Hematopoietic multipotent progenitor cell treated with erythropoietin and hydrocortisone succinate and interleukin-3 and kit ligand, for 15 days (in vitro differentiated cells): ENCODE data around the gene IGSF23.
A peak's percentile ranks its signal among the peaks of the same experiment; 100 is the strongest.

Source experiments
- DNase-seq: peaks from one replicate; pipeline ENCODE4 v3.0.0-alpha.2; 2015; ENCODE audit warnings: low spot score

IGSF23 gene, protein sequence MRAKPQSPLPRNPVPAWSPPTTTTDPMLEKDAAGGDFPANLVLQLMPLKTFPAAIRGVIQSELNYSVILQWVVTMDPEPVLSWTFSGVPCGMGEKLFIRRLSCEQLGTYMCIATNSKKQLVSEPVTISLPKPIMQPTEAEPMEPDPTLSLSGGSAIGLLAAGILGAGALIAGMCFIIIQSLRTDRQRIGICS

DNA sequence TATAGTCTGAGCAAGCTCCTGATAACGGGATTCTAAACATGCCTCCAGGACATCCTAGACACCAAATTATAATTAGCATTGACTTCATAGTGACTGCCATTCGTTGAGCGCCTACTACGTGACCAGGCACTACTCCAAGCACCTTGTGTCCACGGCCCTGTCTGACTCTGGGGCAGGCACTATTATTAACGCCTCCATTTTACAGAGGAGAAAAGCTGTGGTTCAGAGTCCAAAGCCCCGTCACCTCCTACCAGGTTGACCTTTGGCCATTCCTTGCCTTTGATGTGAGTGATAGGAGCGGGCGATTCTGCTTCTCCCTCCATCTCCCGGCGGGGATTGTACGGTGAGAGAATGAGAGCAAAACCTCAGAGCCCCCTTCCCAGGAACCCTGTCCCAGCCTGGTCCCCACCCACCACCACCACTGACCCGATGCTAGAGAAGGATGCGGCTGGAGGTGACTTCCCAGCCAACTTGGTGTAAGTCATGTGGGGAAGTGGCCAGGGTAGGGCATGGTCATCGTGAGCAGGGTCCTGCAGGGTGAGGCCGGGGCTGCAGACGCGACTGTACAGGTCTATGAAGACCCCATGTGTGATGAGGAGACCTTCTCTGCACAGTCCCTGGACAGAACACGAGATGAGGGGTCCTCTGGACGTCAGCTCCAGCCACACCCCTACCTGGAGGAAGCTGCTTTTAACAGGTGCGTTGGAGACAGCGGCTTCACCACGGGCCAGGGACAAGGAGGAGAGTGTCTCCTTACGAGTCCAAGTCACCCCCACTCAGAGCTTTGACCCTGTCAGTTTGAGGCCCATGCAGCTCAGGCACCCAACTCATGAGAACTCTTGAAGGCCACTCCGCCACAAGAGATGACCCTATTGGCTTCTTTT is at the start of gene IGSF23:
Gene IGSF23 (plus strand): TSS at position 269 of the 884 bp plus-strand sequence. CDS start 83 bp downstream, at position 352.
- no peak for DNase-seq

DNA sequence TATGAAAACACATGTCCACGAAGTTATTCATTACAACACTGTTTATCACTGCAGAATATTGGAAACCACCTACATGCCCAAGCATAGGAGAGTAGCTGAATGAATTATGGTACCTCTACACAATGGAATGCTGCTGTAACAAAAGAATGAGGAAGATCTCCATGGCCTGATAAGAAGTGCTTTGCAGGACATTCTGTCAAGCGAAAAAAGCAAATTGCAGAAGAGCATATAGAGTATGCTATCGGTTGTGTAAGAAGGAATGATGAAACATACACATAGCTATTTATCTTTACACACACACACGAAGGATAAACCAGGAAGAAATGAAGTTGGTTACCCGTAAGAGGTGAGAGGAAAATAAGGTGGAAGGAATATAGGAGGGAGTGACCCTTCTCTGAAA is 46.4 kb upstream of the IGSF23 start:
- no peak for DNase-seq

DNA sequence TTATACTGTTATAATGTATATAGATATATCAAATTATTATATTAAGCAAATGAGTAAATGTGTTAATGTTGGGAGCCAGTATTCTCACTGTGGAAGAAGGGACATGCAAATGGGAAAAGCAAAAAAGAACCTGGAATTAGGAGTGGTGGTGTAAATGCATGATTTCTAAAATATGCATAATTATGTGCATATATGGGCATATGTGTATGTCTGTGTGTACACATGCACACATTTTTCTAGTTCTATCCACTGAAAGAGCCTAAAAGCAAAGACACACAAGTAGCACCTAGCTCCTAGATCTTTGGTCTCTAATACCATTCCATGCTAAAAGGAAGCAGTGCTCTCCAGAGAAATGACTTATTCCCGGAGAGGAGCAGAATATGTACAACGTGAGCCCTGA is 45.6 kb upstream of the IGSF23 start:
- DNase-seq = no peak

DNA sequence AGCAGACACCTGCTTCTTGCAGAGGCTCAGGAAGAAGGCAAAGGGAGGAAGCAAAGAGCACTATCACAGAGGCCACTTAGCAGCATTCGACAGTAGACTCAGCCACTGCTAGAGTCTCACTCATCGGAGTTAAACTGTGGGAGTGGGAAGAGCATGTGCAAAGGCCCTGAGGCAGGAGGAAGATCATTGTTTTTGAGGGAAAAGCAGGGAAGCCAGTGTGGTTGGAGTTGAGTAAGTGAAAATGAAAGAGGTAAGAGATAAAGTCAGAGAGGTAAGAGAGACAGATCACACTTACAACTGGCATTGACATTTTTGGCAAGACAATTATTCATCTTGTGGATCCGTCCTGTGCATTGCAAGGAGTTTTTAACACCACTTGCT is 42.8 kb upstream of the IGSF23 start:
- DNase-seq = no peak

DNA sequence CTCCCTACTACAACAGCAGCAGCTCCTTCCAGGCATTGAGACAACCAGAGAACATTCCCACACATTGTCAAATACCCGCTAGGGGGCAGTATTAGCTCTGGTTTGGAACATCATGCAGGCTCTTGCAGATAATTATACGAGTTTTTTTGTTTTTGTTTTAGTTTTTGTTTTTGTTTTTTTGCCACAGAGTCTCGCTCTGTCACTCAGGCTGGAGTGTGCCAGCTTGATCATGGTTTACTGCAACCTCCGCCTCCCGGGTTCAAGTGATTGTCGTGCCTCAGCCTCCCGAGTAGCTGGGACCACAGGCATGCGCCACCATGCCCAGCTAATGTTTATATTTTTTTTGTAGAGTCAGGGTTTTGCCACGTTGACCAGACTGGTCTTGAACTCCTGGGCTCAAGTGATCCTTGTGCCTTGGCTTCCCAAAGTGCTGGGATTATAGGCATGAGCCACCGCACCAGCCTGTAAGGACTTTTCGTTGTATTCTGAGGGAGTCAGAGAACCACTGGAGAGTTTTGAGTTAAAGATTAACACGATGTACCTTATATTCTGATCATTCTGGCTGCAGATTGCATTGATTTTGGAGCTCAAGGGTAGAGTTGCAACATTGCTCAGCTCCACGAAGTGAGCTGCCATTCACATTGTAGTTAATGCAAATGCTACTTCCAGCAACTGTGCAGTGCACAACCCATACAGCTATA is 42.2 kb upstream of the IGSF23 start:
- DNase-seq = peak; percentile 69

DNA sequence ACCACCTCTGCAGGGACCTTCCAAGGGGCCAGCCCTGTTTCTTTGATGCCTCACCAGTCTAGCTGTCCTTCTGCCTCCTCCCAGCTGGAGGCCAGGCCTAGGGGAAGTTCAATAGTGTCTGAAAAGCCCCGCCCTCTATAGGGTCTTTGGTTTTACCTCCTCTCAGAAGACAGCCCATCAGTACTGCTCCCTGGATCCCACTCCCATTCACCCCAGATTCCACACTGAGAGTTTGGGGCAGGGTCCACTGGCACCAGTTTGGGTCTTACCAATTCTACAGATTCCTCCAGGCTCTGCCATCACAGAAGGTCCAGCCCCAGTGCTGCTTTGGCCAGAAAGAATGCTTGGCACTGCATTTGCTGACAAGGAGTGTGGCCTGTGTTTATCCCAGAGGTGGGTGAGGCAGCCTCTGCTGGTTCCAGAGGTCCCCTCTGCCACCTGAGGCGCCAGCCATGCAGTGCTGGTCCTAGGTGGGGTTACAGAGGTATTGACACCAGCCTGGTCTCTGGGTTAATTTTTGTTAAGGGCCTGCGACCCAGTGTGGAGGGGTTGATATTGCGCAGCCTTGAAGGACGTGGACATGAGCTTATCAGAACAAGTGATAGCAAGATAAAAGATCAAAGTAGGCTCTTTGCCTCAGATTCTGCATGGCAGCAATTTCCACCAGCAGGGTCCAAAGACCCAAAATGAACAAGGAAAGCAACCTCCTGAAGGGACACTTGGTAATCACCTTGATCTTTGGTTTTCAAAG is 41.4 kb upstream of the IGSF23 start:
- no peak for DNase-seq

DNA sequence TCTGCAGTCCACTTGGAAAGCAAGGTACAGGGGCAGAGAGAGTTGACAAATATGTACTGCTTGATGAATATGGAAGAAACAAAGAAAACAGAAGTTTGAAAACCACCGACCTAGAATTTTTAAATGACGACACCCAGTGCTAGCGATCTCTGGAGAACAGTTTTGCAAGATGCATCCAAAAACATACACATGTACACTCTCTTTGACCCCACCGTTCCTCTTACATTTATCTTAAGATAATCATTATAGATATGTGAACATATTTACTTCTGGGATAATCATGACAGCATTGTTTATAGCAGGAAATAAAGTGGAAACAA is 40.8 kb upstream of the IGSF23 start:
- no peak for DNase-seq

DNA sequence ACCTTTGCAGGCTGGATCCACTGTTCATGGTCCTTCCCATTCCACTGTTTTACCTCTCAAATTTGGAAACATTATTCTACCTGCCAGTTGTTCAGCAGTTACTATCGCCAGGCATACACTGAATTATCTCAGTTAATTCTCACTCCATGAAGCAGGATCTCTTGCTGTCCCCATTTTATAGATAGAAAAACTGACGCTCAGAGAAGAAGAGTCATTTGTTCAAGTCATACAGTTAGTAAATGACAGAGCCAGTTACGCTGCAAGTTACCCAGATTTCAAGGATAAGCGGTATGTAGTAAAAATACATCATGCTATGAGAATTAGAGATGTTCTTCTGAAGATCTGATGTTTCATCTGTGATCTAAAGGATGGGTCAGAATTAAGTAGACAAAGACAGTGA is 40.2 kb upstream of the IGSF23 start:
- DNase-seq = no peak

DNA sequence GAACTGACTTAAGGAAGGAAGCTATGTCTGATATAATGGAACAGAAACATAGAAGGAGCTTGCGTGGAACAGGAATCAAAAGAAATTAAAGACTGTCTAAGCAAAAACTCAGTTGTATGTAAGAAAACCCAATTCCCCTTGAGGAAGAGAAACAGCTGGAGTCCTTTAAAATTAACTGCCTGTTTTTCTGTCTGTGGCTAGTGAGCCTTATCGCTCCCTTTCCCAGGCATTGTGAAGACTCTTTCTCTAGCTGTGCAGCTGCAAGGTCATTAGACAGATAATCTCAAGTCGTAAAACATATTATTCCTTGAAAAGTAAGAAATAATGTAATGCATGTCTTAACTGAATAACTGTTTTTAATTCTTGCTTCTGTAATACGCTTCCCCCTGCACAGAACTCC is 39.7 kb upstream of the IGSF23 start:
- no peak for DNase-seq

DNA sequence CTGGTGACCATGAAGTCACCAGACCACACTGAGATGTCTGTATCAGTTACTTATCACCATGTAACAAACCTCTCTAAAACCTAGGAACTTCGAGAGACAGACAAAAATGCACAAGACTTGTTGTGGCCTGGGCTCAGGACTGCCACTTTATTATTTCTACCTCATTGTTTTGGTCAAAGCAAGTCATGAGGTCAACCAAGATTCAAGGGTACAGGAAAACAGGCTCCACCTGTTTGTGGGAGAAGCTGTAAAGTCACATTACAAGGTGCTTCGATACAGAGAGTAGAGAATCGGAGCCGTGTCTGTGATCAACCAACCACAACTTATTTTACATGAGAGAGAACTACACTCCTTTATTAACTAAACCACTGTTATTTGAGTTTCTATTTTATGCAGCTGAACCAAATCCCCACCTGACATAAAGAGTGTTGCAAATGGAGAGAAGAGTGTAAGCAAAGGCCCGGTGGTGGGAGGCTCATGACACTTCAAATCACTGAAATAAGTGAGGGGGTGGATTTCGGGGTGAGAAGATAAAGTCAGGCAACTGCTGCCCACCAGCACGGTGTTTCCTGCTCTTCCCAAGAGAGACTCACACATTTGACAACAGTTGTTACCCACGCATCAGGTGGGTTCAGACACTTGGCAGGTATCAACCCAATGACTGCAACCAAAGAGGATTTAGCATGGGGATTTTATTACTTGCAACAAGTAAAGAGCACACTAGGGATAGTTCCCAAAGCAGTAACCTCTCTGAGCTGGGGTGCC is 39.0 kb upstream of the IGSF23 start:
- no peak for DNase-seq

DNA sequence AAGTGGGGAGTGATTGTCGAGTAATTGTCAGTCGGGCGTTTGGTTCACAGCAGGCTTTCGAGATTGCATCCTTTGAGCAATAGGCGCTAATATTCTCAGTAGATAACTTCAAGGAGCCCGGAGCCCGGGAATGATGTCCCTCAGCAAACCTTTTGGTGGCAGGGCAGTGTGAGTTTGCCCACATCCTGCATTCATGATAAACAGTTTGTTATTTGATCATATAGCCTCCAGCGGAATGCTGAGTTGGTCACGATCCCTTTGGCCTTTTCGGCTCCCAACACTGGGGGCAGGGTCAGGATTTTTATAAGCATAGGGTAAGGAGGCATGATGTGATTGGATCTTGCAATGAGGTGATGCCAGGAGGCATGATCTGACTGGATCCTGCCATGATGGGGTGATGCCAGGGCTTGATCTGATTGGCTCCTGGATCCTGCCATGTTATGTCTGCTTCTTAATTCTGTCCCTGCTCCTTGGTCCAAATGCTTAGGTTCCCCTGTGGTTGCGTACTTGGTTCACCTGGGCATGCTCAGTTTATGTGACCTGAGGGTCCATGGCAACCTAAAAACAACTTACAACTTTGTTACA is 38.2 kb upstream of the IGSF23 start:
- no peak for DNase-seq

DNA sequence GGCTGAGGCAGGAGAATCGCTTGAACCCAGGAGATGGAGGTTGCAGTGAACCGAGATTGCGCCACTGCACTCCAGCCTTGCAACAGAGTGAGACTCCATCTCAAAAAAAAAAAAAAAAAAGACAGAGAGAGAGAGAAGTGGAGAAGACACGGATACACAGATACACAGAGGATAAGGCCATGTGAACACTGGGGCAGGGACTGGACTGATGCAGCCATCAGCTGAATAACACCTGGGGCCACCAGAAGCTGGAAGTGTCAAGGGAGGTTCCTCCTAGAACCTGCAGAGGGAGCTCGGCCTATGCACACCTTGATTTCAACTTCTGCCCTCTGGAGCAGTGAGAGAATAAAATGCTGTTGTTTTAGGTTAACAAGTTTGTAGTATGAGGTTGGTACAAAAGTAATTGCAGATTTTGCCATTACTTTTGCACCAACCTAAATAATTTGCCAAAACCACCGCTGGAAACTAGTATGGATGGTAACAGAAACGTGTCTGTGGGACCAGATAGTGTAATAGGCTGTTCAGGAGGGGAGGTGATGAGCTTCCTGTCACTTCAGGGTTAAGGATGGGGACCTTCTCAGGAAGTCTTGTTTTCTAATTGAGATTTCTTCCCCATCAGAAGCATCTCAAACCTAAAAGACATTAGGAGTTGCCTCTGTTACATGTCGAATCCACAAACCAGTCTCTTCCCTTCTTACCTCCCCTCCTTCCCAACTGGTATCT is 36.4 kb upstream of the IGSF23 start:
- DNase-seq = no peak

DNA sequence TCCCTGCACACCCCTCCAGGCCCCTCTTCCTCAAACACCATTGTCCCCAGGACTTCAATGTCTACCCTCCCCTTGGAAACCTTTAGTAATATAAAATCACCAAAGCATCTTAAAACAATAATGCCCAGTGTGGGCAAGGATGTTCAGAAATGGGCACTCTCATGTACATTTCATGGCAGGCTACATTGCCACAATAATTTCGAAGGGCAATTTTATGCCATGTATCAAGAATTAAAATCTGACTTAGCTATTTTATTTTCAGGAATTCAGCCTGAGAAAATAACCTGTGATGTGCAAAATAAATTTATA is 35.8 kb upstream of the IGSF23 start:
- no peak for DNase-seq

DNA sequence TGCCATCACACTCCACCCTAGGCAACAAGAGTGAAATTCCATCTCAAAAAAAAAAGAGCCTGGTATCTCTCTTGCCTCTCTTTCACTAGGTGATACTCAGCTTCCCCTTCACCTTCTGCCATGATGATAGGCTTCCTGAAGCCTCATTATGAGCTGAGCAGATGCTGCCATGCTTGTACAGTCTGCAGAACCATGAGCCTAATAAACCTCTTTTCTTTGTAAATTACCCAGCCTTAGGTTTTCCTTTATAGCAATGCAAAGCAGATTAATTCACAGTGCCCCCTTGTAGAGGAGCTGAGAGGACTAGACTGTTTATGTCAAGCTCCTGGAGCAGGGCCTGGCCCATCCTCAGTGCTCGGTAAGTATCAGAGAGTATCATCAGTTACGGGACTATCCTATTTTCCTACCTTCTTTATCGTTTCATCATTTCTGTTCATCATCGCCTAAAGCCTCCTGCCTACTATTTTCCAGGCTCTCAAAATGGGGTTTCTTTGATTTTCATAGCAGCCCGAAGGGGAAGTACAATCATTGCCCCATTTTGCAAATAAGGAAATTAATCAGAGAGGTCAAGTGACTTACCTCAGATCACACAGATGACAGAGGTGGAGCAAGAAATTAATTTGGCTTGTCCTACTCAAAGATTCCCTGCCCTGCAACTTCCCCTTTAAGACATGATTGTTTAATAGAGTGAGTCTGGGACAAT is 33.5 kb upstream of the IGSF23 start:
- no peak for DNase-seq

DNA sequence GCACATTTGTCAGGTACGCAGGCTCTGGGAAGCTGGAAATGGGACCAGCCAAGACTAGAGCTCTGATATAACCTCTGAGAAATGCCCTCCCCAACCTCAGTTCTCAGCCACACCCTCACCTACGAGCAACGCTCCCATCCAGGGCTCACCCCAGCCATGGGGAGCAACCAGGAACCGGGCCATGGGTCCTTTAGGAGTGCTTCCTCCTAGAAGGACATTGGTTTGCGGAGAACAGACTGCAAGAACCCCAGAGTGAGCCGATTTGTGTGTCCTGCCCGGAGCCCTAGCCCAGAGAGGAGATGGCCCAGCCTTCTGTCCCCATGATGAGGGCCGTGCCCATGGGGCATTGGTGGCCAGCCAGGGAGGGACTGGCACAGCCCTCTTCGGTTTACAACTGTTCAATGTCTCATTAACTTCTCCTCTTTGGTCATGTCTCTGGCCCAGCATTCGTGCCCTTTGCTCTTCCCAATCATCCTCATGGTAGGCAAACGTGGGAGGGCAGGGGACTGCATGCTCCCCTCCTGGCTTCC is 32.9 kb upstream of the IGSF23 start:
- no peak for DNase-seq

DNA sequence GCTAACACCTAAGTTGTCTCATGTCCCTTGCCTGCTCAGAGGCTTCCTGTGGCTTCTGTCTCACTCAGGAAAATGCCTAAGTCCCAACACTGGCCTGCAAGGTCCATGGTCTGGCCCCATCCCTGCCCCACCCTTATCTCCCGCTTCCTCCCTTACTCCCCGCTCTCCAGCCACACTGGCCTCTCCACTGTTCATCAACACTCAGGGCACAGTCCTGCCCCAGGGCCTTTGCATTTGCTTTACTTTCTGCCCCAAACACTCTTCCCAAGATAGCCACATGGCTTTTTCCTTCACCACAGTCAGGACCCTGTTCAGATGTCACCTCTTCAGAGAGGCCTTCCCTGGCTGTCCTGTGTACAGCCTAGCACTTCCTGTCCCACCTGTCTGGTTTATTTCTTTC is 32.1 kb upstream of the IGSF23 start:
- no peak for DNase-seq

DNA sequence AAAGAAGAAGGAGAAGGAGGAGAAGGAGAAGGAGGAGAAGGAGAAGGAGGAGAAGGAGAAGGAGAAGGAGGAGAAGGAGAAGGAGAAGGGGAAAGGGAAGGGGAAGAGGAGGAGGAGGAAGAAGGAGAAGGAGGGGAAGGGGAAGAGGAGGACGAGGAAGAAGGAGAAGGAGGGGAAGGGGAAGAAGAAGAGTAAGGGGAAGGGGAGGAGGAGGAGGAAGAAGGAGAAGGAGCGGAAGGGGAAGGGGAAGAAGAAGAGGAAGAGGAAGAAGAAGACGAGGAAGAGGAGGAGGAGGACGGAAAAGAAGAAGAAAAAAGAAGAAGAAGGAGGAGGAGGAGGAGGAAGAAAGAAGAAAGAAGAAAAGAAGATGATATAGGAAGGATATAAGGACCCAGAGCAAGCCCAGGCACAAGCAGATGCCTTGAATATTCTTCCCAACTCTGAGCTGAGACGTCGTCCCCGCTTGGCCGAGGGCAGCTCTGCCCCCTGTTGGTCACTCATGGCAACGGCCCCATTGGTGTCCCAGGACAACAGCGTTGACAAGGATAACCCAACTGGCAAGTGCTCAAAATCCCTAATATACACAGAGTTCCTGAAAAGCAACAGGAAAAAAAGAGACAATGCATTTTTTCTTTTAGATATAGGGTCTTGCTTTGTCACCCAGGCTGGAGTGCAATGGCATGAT is 30.6 kb upstream of the IGSF23 start:
- peak; percentile 10 for DNase-seq

DNA sequence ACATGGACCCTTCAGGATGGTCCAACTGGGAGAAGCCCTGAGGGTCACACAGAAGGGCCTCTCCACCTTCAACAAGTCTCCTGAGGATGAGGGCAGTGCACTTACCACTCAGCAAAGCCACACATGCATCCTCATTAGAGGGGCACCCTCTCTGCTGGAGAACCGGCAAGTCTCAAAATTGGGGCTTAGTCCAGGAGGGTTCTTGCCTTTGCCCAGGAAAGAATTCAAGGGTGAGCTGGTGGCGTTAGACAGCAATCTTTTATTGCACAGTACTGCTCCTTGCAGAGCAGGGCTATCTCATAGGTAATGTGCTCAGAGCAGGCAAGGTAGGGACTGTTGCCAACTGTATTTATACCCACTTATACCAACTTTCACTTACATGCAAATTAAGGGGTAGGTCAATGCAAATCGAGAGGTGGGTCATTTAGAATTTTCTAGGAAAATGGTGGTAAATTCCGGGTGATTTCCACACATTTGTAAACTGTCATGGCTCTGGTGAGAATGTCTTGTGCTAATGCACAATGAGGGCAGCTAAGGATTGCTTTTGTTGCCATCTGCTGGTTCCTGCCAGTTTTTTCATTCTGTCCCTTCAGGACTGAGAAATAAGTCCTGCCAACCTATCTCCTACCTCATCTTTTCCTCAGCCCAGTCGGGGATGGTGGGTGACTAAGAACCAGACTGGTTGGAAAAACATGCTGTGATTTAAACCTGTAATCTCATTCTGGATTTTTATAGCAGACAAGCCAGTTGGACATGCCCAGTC is 27.8 kb upstream of the IGSF23 start:
- DNase-seq = no peak
